Skeletal muscle cell (primary cell): ENCODE measurements around the gene VPS51.

Experiments
- DNase-seq: peaks from one replicate; pipeline ENCODE4 v3.0.0-alpha.2; 2010; ENCODE audit warnings: low read depth
- H3K4me3 ChIP-seq: 2 replicates; pipeline ENCODE4 v1.5.1; 2011; ENCODE audit warnings: low read depth, mild to moderate bottlenecking, control low read depth, low read length, moderate library complexity

The VPS51 gene

DNA sequence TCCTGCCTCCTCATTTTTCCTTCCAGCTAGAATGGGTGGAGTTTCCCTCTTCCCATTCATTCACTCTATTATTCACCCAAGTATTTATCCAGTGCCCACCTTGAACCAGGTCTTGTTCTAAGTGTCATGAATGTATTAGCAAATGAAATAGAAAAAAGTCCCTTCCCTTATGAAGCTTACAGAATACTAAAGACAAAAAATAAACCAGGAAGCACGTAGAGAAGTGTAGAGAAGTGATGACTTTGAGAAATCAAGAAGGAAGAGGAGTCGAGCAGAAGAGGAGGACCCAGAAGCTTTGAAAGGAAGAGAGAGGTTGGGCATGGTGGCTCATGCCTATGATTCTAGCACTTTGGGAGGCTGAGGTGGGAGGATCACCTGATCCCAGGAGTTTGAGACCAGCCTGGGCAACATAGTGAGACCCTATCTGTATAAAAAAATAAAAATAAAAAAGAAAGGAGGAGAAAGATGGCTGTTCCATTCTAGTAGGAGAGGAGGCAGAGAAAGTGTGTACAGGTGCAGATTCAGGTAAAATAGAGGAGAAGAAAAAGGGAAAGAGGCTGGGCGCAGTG, 55.4 kb downstream of the VPS51 start:
- no peak overlapping the region for H3K4me3 ChIP-seq
- no peak for DNase-seq

DNA sequence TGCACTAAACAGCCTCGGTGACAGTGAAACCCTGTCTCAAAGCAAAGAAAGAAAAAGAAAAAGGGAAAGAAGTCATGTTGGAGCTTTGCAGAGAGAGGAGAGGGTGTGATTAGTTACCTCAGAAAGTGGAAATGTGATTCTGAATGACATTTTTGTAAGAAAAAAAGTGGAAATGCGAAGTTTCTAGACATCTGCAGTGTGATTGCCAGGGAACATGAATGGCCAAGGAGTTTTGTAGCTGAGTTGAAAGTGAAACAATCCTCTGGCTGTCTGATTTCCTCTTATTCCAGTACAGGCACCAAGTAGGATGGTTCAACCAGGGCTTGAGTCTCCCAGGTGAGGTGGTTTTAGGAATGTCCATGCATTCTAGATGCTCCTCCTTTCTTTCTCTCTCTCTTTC, 56.1 kb downstream of the VPS51 start:
- no peak overlapping the region for H3K4me3 ChIP-seq
- no peak for DNase-seq

DNA sequence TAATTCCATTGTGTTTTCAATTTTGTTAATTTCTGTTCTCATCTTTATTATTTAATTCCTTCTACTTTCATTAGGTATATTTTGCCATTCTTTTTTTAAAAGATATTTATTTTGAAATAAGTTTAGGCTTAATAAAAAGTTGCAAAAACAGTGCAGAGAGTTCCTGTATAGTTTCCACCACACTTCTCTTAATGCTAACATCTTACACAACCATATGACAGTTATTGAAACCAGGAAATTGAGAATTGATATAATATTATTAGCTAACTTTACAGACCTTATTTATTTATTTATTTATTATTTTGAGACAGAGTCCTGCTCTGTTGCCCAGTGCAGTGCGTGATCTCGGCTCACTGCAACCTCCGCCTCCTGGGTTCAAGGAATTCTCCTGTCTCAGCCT, 60.2 kb downstream of the VPS51 start:
- no peak overlapping the region for H3K4me3 ChIP-seq
- no peak for DNase-seq

DNA sequence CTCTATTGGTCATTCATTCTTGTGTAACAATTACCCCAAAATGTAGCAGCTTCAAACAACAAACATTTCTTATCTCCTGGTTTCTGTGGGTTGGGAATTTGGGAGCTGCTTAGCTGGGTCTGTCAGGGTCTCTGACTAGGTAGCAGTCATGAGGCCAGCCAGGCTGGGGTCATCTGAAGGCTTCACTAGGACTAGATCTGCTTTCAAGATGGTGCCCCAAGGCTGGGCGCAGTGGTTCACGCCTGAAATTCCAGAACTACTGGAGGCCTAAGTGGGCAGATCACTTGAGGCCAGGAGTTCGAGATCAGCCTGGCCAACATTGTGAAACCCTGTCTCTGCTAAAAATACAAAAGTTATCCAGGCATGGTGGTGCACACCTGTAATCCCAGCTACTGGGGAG, 60.9 kb downstream of the VPS51 start:
- no peak overlapping the region for H3K4me3 ChIP-seq
- no peak for DNase-seq

DNA sequence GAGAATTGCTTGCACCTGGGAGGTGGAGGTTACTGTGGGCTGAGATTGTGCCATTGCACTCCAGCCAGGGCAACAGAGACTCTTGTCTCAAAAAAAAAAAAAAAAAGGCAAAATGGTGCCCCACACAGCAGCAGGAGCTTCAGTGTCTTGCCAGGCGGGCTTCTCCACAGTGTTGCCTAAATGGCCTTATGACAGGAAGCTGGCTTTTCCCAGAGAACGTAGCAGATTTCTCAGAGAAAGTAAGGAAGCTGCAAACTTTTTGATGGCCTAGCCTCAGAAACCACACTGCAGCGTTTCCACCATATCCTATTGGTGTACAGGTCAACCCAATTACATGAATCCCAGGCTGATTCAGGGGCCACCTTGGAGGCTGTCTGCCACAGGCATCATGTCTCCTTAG, 61.3 kb downstream of the VPS51 start:
- no peak overlapping the region for H3K4me3 ChIP-seq
- no peak for DNase-seq

DNA sequence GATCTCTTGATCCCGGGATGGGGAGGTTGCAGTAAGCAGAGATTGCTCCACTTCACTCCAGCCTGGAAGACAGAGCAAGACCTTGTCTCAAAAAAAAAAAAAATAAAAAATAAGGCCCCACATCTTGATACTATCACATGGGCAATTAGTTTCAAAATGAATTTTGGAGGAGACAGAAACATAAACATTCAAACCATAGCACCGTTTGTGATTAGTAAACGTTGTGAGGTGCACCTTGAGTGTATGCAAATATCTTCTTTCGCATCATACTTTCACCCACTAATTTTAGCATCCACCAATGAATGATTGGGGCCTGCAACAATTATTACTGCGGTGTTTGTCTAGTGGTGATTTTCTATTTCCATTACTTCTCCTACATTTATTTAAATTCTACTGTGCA, 63.0 kb downstream of the VPS51 start:
- no peak overlapping the region for H3K4me3 ChIP-seq
- DNase-seq: no peak

DNA sequence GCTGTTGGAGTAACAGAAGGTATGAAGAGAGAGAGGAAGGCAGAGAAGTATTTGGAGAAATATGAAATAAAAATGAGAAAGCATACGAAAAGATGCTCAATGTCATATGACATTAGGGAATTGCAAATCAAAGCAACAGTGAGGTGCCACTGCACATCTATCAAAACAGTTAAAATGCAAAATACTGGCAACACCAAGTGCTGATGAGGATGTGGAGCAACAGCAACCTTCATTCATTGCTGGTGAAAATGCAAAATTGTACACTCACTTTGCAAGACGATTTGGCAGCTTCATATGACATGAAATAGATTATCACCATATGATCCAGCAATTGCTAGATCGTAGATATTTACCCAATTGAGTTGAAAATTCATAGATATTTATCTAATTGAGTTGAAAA, 64.6 kb downstream of the VPS51 start:
- DNase-seq: no peak
- no peak overlapping the region for H3K4me3 ChIP-seq
